ENCODE data around the gene TBC1D3I. TPM values are rescaled to one million over a fixed set of nuclear protein-coding genes. Genes with fewer than 3 reads are reported as not detected.
"Not testable (repeated sequence)": the region's sequence is repeated elsewhere in the genome, so short reads cannot be mapped to it uniquely, and the experiment has no call there.

Gene TBC1D3I
- total RNA-seq, 2 experiments from 2014 or later, result 0.14 TPM; not detected in 1

GRCh38 chr17:36214918-36215317, 49.5 kb downstream of the TBC1D3I start:
- H3K4me1 Mint-ChIP-seq (ENCODE audit: low read depth), result peaks cover 3% of the 10 kb centered on the region
- no peak overlapping the region for H3K4me3 Mint-ChIP-seq

GRCh38 chr17:36213695-36214094, 50.7 kb downstream of the TBC1D3I start:
- H3K4me1 Mint-ChIP-seq (ENCODE audit: low read depth), result peaks cover 3% of the 10 kb centered on the region
- POLR2A ChIA-PET, result no interaction called here
- H3K27ac Mint-ChIP-seq, result no peak overlapping the region

More at GRCh38 chr17:36214918-36215317, 49.5 kb downstream of the TBC1D3I start:
- intact Hi-C loops (cut with micrococcal nuclease), result no loop called here
- H3K36me3 Mint-ChIP-seq, result no peaks in the 10 kb centered on the region
- CTCF ChIA-PET, result no interaction called here
- H3K27ac Mint-ChIP-seq, result no peak overlapping the region
- H3K27me3 Mint-ChIP-seq, result peaks cover 23% of the 10 kb centered on the region
- DNase-seq, result no peak
- POLR2A ChIA-PET, result no interaction called here
- H3K9me3 Mint-ChIP-seq, result peaks cover 9% of the 10 kb centered on the region

GRCh38 chr17:36212966-36213365, 51.4 kb downstream of the TBC1D3I start:
- no peaks in the 10 kb centered on the region for H3K36me3 Mint-ChIP-seq
- no peak overlapping the region for H3K27ac Mint-ChIP-seq
- peaks cover 15% of the 10 kb centered on the region for H3K27me3 Mint-ChIP-seq
- ChIA-PET POLR2A (no interaction called here), CTCF (no interaction called here)
- no peak for DNase-seq
- peaks cover 3% of the 10 kb centered on the region for H3K9me3 Mint-ChIP-seq
- intact Hi-C loops (cut with micrococcal nuclease), result no loop called here
- H3K4me3 Mint-ChIP-seq, result no peak overlapping the region
- H3K4me1 Mint-ChIP-seq (ENCODE audit: low read depth), result peaks cover 3% of the 10 kb centered on the region

More at GRCh38 chr17:36213695-36214094, 50.7 kb downstream of the TBC1D3I start:
- no peak overlapping the region for H3K4me3 Mint-ChIP-seq
- peaks cover 7% of the 10 kb centered on the region for H3K9me3 Mint-ChIP-seq
- peaks cover 19% of the 10 kb centered on the region for H3K27me3 Mint-ChIP-seq
- DNase-seq, result no peak
- intact Hi-C loops (cut with micrococcal nuclease), result no loop called here
- H3K36me3 Mint-ChIP-seq, result no peaks in the 10 kb centered on the region
- CTCF ChIA-PET, result interaction anchor here (0.8 kb wide), 1 partner anchor 143 kb away, joined by 3 read pairs; no protein-coding TSS in a partner anchor

- ChIA-PET POLR2A (no interaction called here), CTCF (no interaction called here)
- Mint-ChIP-seq H3K27me3 (peaks cover 13% of the 10 kb centered on the region), H3K4me1 (ENCODE audit: low read depth) (peaks cover 3% of the 10 kb centered on the region), H3K9me3 (no peaks in the 10 kb centered on the region), H3K4me3 (no peak overlapping the region), H3K27ac (no peak overlapping the region), H3K36me3 (no peaks in the 10 kb centered on the region)
- no peak for DNase-seq
- intact Hi-C loops (cut with micrococcal nuclease), result no loop called here
Observed at GRCh38 chr17:36212272-36212605, 52.1 kb downstream of the TBC1D3I start.

- H3K36me3 Mint-ChIP-seq; POLR2A ChIA-PET; H3K4me3 Mint-ChIP-seq; H3K4me1 Mint-ChIP-seq (ENCODE audit: low read depth); H3K9me3 Mint-ChIP-seq; DNase-seq; H3K27ac Mint-ChIP-seq; intact Hi-C loops (cut with micrococcal nuclease); CTCF ChIA-PET: not testable (repeated sequence)
- H3K27me3 Mint-ChIP-seq, result peaks cover 15% of the 10 kb centered on the region
Observed at GRCh38 chr17:36211484-36212271, 52.7 kb downstream of the TBC1D3I start.

GRCh38 chr17:36210439-36211211, 53.7 kb downstream of the TBC1D3I start, which contains the start of gene CCL4L2:
CCL4L2 (plus strand) TSS chr17:36211063.
- H3K4me3 Mint-ChIP-seq; H3K9me3 Mint-ChIP-seq; H3K4me1 Mint-ChIP-seq (ENCODE audit: low read depth); intact Hi-C loops (cut with micrococcal nuclease); CTCF ChIA-PET; DNase-seq; H3K27ac Mint-ChIP-seq; H3K36me3 Mint-ChIP-seq; POLR2A ChIA-PET: not testable (repeated sequence)
- H3K27me3 Mint-ChIP-seq, result peaks cover 15% of the 10 kb centered on the region

GRCh38 chr17:36209575-36209974, 54.8 kb downstream of the TBC1D3I start:
- no peaks in the 10 kb centered on the region for H3K9me3 Mint-ChIP-seq
- DNase-seq, result no peak
- intact Hi-C loops (cut with micrococcal nuclease), result no loop called here
- no peak overlapping the region for H3K4me3 Mint-ChIP-seq
- no peaks in the 10 kb centered on the region for H3K36me3 Mint-ChIP-seq
- H3K4me1 Mint-ChIP-seq (ENCODE audit: low read depth), result peaks cover 5% of the 10 kb centered on the region
- no peak overlapping the region for H3K27ac Mint-ChIP-seq
- peaks cover 14% of the 10 kb centered on the region for H3K27me3 Mint-ChIP-seq
- ChIA-PET CTCF (no interaction called here), POLR2A (interaction anchor here (0.6 kb wide), 1 partner anchor 132 kb away, joined by 4 read pairs; no protein-coding TSS in a partner anchor)

- POLR2A ChIA-PET; CTCF ChIA-PET; H3K4me1 Mint-ChIP-seq (ENCODE audit: low read depth): not testable (repeated sequence)
Observed at GRCh38 chr17:36207383-36207782, 57.0 kb downstream of the TBC1D3I start.

GRCh38 chr17:36206486-36206821, 57.9 kb downstream of the TBC1D3I start:
- H3K27ac Mint-ChIP-seq; POLR2A ChIA-PET; H3K4me3 Mint-ChIP-seq; H3K4me1 Mint-ChIP-seq (ENCODE audit: low read depth); H3K9me3 Mint-ChIP-seq; DNase-seq; intact Hi-C loops (cut with micrococcal nuclease); CTCF ChIA-PET; H3K36me3 Mint-ChIP-seq: not testable (repeated sequence)
- H3K27me3 Mint-ChIP-seq, result peaks cover 19% of the 10 kb centered on the region

More at GRCh38 chr17:36207383-36207782, 57.0 kb downstream of the TBC1D3I start:
- H3K9me3 Mint-ChIP-seq; H3K36me3 Mint-ChIP-seq; DNase-seq; intact Hi-C loops (cut with micrococcal nuclease); H3K4me3 Mint-ChIP-seq; H3K27ac Mint-ChIP-seq: not testable (repeated sequence)
- H3K27me3 Mint-ChIP-seq, result peaks cover 19% of the 10 kb centered on the region

GRCh38 chr17:36205637-36206485, 58.5 kb downstream of the TBC1D3I start:
- peaks cover 18% of the 10 kb centered on the region for H3K27me3 Mint-ChIP-seq
- no peak overlapping the region for H3K4me3 Mint-ChIP-seq
- ChIA-PET CTCF (no interaction called here), POLR2A (no interaction called here)
- H3K4me1 Mint-ChIP-seq (ENCODE audit: low read depth), result peaks cover 4% of the 10 kb centered on the region
- no peaks in the 10 kb centered on the region for H3K9me3 Mint-ChIP-seq
- no peaks in the 10 kb centered on the region for H3K36me3 Mint-ChIP-seq
- DNase-seq, result no peak
- no peak overlapping the region for H3K27ac Mint-ChIP-seq
- intact Hi-C loops (cut with micrococcal nuclease), result no loop called here

GRCh38 chr17:36204724-36205500, 59.5 kb downstream of the TBC1D3I start:
- Mint-ChIP-seq H3K9me3 (no peaks in the 10 kb centered on the region), H3K27ac (no peak overlapping the region), H3K4me1 (ENCODE audit: low read depth) (peaks cover 2% of the 10 kb centered on the region), H3K36me3 (no peaks in the 10 kb centered on the region), H3K27me3 (peaks cover 21% of the 10 kb centered on the region), H3K4me3 (no peak overlapping the region)
- intact Hi-C loops (cut with micrococcal nuclease), result no loop called here
- ChIA-PET CTCF (no interaction called here), POLR2A (no interaction called here)
- no peak for DNase-seq
